ENCODE measurements around the gene TMEM131L.
"Not testable (repeated sequence)": the region's sequence is repeated elsewhere in the genome, so short reads cannot be mapped to it uniquely, and the experiment has no call there.

Gene TMEM131L

DNA sequence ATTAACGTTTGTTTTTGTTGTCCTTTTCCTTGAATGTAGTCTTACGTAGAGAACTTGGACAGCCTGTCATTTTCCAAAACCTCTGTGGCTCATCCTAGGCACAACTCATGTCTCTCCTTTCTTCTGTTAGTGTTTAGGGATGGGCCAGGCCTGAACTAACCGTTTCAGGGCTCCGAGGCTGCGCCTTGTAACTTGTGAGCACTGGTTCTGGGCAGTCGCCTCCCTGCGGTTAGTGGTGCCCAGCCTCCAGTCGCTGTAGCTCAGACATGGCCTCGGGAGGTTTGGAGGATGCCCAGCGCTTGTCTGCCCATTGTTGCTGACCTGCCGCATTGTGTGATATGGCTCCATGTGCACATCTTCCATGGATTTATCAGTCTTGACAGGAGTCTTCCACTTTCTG, 32.8 kb downstream of the TMEM131L start:
- no peak for DNase-seq (ENCODE audit: low spot score)

DNA sequence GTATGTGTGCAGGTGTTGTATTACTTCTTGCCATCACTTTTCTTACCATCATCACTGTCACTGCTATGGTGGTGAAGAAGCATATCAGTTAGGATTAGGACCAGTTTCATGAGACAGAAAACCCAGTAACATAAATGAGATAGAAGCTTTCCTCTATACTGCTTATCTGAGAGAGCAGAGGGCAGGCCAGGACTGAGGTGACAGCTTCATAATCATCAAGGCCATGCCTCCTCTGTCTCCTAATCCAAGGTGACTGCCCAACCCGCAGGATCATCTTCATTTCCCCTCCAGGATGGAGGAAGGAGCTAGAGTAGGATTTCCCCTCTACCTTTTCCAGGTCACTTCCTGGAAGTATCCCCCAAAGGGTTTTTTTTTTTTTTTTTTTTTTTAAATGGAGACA, 35.4 kb downstream of the TMEM131L start:
- no peak for DNase-seq (ENCODE audit: low spot score)

DNA sequence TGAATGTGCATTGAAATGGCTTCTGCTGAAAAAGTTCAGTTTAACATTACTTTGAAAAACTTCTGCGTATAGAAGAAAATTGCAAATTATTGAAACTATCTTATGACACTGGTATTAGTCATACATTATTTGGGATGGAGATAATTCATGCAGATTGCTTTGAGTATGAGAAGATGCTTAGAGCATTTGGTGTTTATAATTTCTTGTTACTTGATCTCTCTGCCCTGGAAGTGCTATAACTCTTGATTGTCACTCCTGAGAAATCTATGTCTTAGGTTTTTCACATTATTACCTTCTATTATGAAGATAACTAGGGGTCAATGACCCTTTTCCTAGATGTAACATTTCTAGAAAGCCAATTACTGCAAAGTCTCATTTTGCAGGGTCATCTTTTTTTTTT, 36.4 kb downstream of the TMEM131L start:
- no peak for DNase-seq (ENCODE audit: low spot score)

DNA sequence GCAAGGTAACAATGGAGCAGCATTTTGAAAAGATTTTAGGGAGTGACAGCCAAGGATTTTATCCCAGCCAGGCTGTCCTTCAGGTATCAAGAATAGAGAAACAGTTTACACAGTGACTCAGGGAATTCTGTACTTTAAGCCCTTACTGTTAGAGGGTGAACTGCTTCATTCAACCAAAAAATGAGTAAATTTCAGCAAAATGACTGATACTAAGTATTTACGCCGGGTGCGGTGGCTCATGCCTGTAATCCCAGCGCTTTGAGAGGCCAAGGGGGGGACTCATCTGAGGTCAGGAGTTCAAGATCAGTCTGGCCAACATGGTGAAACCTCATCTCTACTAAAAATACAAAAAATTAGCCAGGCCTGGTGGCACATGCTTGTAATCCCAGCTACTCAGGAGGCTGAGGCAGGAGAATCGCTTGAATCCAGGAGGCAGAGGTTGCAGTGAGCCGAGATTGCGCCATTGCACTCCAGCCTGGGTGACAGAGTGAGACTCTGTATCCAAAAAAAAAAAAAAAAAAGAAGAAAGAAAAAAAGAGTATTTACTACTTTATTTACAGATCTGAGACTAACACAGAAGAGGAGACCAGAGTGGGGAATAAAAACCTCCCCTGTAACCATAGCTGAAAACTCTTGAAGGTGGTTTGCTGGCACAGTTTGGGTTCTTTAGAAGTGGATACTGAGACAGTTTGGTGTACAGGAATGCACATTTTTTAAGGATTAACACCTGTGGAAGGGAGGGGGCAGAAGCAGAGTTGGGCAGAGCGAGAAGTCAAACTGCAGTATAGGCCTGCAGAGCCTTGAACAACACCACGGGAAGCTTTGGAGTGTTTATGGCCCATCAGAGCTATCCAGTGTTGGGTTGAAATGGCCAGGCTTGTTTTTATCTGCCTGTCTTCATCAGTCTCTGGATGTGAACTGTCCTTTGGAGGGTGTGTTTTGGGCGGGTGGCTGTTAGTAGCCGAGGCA, 40.5 kb downstream of the TMEM131L start:
- no peak for DNase-seq (ENCODE audit: low spot score)

DNA sequence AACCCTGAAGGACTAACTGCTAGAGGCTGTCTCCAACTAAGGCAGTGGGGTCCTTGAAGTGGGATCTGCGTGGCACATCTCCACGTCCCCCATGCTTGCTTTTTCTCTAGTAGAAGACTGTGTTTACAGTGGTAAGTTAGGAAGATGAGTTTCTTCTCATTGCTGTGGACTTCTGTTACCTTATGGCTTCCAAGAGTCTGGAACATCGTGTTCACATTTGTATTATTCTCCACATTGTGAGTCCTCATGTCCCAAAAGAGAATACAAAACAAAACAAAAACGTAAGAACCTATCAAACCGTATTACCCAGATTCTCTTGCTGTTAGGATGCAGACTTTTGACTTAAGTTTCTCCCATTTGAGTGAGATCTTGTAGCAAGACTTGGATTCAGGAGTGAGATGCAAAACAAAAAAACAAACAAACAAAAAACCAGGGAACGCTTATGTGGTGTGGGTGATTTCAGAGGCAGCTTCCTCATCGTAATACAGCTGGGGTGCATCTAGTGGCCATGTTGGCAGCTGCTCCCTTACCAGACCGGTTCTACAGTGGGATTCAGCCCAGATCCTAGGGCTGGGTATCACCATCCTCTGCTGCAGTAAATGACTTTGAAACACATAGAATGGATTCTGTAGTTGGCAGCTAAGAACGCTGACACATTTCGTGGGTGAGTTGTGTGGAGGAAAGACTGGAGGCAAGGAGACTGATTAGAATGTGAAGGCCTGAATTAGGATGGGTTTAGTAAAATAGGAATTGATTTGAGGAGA, 41.3 kb downstream of the TMEM131L start:
- no peak for DNase-seq (ENCODE audit: low spot score)

DNA sequence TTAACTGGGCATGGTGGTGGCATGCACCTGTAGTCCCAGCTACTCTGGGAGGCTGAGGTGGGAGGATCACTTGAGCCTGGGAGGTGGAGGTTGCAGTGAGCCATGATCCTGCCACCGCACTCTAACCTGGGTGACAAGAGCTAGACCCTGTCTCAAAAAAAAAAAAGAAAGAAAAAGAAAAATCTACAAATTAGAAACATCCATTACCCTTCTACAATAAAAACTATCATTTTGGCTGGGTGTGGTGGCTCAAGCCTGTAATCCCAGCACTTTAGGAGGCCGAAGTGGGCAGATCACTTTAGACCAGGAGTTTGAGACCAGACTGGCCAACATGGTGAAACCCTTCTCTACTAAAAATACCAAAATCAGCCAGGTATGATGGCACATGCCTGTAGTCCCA, 43.1 kb downstream of the TMEM131L start:
- not testable (repeated sequence) for DNase-seq (ENCODE audit: low spot score)

DNA sequence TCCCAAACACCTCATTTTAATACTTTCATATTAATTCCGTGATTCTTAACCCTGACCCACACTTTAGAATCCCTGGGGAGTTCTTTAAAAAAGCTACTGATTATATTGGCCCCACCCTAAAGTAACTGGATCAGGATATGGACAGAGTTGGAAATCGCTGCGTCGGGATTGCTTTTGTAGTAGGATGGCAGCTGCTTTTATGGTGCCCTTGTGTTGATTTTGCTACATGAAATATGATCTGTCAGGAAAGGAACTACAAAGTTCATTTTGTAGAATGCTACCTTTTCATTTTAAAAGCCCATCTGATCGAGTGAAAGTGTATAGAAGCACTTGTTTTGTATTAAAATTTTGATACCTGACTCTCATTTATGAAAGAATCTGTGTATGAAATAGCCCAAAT, 43.6 kb downstream of the TMEM131L start:
- no peak for DNase-seq (ENCODE audit: low spot score)

DNA sequence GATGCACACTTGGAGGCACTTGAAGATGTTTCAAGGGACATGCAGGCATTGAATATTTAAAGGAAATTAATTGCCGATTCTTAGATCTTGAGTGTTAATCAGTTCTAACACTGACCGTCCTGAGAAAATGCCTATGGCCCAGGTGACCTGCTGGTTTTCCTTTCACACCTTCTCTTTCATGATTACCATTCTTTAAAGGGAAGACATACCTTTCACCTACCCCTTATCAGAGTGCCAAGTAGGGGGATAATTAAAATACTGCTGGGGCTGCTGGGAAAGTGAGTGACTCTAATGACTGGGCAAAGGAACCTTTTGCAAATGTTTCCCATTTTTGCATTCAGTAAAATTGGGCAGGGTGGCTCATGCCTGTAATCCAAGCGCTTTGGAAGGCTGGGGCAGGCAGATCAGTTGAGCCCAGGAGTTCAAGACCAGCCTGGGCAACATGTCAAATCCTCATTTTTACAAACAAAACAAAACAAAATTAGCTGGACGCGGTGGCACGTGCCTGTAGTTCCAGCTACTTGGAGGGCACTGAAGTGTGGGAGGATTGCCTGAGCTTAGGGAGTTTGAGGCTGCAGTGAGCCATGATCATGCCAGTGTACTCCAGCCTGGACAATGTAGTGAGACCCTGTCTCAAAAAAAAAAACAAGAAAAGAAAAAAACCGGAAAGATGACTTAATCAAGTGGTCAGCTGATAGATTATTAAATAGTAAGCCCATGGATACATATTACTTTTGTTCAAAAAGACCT, 44.3 kb downstream of the TMEM131L start:
- no peak for DNase-seq (ENCODE audit: low spot score)

DNA sequence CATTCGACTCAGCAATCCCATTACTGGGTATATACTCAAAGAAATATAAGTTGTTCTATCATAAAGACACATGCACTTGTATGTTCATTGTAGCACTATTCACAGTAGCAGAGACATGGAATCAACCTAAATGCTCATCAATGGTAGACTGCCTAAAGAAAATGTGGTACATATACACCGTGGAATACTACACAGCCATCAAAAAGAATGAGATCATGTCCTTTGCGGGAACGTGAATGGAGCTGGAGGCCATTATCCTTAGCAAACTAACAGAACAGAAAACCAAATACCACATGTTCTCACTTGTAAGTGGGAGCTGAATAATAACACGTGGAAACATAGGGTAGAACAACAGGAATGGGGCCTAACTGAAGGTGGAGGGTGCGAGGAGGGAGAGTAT, 44.9 kb downstream of the TMEM131L start:
- no peak for DNase-seq (ENCODE audit: low spot score)

DNA sequence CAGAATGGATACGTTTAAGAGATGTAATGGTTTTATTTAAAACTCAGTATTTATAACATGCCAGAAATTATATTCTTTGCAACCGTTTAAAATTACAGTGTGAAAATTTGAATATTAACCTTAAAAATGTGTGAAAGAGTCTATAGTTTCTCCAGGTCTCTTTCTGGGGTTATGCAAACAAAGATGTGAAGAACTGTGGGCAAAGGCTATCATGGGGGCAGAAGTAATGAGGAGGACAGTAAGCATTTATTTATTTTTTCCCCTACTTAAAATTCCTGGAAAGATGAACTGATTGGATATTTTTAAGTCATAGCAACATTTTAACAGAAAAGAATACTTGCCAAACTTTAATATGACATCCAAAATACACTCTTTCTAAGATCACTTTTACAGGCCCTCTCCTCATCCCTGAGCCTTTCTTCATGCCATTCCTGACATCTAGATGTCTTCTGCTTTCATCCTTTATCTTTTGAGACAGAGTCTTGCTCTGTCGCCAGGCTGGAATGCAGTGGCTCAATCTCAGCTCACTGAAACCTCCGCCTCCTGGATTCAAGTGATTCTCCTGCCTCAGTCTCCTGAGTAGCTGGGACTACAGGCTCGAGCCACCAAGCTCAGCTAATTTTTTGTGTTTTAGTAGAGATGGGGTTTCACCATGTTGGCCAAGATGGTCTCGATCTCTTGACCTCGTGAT, 46.1 kb downstream of the TMEM131L start:
- no peak for DNase-seq (ENCODE audit: low spot score)

DNA sequence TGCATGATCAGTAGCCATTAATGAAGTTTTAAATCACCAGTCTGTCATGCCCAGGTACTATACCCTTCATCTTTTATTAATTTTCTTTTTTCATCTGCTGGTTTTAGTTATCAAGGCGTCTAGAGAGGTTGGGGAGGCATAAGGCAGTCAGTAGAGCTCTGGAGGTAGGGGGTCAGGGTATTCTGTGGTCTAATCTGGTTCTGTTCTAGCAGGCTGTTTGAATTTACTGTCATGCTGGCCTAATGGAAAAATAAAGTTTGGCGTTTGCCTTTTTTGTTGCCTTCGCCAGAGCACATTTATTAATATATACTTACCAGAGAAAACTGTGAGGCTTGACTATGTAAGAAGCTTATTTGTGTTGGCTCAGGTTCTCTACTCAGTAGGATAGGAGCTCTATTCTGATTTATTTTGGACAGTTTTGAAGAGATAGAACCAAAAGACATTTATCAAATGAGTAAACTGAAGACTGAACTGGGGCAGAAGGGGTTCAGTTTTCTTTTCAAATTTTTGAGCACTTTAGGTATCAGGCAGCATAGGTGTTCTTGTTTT, 46.9 kb downstream of the TMEM131L start:
- no peak for DNase-seq (ENCODE audit: low spot score)

DNA sequence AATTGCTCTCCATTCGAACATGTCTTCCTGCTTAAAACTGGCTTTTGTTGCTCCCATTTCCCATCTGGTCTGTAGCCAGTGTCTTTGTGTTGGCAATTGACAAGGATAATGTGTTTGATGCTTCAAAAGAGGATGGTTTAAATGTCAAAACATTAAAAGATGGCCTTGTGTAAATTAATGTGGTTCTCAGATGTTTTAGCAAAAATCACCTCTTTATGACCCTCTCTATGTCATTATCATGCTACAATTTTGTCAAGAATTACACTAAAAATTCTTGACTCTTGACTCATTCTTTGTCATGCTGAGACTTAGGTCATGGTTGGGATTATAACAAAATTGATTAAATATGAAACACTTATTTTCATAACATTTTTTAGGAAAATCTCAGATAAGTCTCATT, 47.4 kb downstream of the TMEM131L start:
- no peak for DNase-seq (ENCODE audit: low spot score)

DNA sequence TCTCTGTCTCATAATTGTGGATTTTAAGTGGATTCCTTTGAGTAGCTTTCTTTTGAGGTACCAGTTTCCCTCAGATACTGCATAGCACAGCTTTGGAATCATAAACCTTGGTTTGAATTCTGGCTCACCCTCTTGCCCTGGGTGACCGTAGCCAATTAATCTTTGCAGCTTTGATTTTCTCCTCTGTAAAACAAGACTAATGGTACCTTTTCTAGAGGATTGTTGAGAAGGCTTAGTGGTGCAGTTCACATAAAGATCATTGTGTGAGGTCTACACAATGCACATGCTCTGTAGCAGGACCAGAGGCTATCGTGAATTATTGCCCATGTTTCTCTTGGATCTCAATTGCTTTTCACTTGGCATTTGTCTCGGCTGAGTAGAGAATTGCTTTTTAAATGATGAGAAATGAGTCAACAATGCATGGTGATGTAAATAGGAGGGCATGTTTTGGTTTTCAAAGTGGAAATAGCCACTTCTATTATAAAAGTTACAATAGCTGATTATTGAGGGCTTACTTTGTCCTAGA, 47.9 kb downstream of the TMEM131L start:
- DNase-seq (ENCODE audit: low spot score): no peak

DNA sequence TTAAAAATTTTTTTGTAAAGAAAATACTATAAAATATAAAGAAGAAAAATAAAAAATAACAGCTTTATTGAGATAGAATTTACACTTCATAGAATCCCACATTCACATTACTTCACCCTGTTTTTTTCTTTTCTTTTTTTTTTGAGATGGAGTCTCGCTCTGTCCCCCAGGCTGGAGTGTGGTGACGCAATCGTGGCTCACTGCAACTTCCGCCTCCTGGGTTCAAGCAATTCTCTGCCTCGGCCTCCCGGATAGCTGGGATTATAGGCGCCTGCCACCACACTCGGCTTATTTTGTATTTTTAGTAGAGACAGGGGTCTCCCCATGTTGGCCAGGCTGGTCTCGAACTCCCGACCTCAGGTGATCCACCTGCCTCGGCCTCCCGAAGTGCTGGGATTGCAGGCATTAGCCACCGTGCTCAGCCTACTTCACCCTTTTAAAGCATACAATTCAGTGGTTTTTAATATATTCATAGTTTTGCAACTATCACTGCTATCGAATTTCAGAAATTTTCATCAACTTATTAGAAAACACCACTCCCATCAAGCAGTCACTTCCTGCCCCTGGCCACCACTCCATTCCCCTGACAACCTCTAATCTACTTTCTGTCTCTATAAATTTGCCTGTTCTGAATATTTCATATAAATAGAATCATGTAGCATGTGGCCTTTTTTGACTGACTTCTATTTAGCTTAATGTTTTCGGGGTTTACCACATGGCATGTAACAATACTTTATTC, 48.7 kb downstream of the TMEM131L start:
- DNase-seq (ENCODE audit: low spot score): no peak

DNA sequence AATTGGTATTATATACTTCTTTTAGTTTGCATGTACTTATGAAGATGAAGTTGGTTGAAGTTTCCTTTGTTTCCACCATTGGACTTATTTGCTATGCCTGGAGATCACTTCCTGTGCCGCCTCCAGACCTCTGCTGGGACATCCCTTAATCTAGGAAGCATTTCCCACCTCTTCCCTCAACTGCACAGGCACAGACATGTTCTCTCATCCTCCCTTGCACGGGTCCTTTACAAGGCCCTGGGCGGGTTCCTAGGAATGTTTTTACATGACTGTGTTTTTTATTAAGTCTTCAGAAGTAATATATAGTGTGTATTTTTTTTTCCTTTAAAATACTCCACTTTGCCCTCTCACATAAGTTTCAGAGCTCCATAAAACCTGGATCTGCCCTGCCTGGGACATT, 51.0 kb downstream of the TMEM131L start:
- no peak for DNase-seq (ENCODE audit: low spot score)

DNA sequence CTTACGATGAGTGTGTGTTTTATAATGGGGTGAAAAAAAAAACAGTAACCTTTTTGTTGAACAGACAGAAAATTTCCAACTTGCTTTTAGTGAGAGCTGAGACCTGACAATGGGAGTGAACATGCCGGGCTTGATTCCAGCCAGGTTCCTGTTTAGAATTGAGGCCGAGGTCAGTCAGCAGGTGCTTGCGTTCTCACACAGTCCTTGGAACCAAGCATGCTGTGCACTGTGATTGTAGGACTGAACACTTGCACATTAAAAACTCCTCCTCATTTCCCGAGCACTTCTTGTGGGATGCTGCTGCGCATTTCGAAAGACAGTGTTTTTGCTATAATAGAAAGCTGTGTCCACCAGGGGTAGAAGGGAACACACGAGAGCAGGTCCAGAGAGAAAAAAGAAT, 51.8 kb downstream of the TMEM131L start:
- DNase-seq (ENCODE audit: low spot score): no peak

DNA sequence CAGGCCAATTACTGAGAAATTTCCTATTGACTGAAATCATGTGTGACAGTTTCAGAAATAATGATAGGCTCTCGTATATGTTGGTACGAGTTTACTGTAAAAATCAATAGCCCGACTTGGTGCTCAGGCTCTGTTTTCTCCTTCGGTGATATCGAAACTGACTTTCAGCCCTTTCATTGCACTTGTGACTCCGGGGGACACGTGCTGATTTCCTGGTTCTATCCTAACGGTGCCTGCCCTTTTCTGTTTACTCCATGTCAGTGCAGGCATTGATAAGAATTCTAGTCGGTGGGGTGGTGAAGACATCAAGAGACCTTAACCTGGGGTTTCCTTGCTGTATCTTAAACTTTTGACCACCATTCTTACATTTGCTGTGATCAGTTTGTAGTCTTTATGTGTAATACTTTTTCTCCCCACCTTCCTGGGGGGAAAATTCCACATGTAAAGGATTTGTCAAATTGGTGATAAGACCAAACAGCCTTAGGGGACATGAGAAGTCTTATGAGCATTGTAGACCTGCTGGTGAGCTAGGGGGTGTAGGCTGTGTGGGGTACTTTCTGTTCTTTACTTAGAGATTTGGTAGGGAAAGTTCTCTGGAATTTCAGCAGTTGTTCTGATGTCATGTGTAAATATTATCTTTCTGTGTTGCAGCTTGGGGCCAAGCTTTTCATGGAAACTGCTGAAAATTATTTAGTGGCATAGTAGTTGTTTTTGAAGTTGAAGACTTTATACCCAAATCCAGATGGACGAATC, 52.7 kb downstream of the TMEM131L start:
- DNase-seq (ENCODE audit: low spot score): no peak

DNA sequence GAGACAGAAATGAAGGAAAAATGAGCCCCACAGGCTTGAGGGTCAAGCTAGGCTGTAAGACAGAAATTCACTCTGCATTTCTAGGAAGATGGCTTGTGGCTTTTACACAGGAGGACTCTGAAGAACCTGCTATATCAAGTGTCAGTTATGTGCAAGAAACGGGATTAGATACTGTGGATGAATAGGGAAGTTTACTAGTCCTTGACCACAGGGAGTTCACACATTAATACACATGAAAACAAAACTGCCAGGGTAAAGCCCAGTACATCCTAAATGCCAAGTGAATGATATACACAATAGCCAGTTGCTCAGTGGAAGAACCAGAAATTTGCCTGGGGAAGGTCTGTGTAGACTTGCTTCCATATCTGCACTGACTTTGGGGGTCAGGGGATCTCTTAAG, 53.5 kb downstream of the TMEM131L start:
- no peak for DNase-seq (ENCODE audit: low spot score)

DNA sequence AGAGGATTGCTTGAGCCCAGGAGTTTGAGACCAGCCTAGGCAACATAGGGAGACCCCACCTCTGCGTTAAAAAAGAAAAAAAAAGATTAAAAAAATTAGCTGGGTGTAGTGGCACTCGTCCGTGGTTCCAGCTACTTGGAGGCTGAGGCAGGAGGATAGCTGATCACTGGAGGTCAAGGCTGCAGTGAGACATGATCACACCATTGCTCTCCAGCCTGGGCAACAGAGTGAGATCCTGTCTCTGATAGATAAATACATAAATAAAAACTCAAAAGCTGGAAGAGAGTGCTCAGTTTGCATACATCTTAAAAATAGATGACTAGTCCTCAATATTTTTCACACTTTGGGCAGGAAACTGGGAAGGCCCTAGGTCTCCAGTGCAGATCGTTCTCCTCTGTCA, 54.1 kb downstream of the TMEM131L start:
- no peak for DNase-seq (ENCODE audit: low spot score)

DNA sequence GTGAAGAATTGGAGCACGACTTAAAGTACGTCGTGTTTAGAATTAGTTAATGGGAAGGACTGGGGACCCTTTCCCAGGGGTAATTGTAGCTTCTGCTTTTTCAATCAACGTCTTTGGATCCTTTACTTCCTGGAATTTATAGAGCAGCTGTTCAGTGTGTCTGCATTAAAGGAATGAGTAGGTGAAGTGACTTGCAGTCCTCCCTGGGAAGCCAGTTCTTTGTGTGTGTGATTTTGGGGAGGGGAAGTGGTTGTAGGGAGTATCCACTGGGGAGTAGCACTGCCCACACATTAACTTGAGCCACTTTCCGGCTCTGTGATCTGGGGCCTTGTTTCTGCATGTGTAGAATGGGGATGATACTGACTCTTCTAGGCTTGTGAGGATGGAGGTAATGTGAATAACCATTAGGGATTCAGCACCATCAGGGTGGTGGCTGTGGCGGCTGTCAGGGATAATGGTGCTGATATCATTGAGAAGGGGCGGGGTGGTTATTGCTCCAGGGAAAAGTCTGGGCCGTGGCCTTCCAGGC, 54.7 kb downstream of the TMEM131L start:
- peak; percentile 37 for DNase-seq (ENCODE audit: low spot score)
